HCT116 (cell line): ENCODE results near the gene CDH2. TPM values are rescaled to one million over a fixed set of nuclear protein-coding genes. Genes with fewer than 3 reads are reported as not detected.
A peak's percentile ranks its signal among the peaks of the same experiment; 100 is the strongest.

Source experiments
- ATAC-seq: fragments of 200-7000 bp; cut with Tn5 transposase; 2 replicates; pipeline ENCODE4 v1.9.1; 2020; ENCODE audit warnings: mild to moderate bottlenecking, moderate library complexity
- BruUV-seq: library from RNA; stranded (reverse); fragments of 400-500 nt; replicated peaks from 2 replicates; lab custom pipeline; 2021; lab: Mats Ljungman, UMichigan
- CTCF ChIA-PET: fragments of 300-600 bp; sonication (Branson Sonifier 250); formaldehyde crosslinking; loops from one replicate; lab custom pipeline; 2021; ENCODE audit warnings: antibody characterized with exemption; lab: Charles Lee
- POLR2A ChIA-PET: fragments of 300-600, 350-600 bp; sonication (Branson Sonifier 250); formaldehyde crosslinking; loops from one replicate; lab custom pipeline; 2021; ENCODE audit warnings: antibody characterized with exemption; lab: Charles Lee
- RAD21 ChIA-PET, 2 experiments: fragments of 300-600 bp; sonication (Branson Sonifier 250); formaldehyde crosslinking; loops; one replicate each; lab custom pipeline; 2023; ENCODE audit warnings: low total read pairs in 2 of 2; ENCODE audit not compliant: uncharacterized antibody in 2 of 2, unreplicated experiment in 2 of 2, low non-redundant PET in 1 of 2; lab: Charles Lee
- DNase-seq: peaks from one replicate; pipeline ENCODE4 v3.0.0-alpha.2; 2010; ENCODE audit warnings: low read depth, low spot score
- H2AFZ ChIP-seq: fragments of 200-600 bp; shearing (Covaris generic), sonication (generic); 2 replicates; pipeline ENCODE4 v1.6.1; 2017; ENCODE audit warnings: low read depth, mixed run types, mixed read lengths, antibody characterized with exemption, low read length; ENCODE audit not compliant: poor library complexity, severe bottlenecking
- H3K27ac ChIP-seq: 2 replicates; pipeline ENCODE4 v1.5.1; 2012; ENCODE audit warnings: low read depth, low read length
- H3K27me3 ChIP-seq: fragments of 200-600 bp; sonication (generic); 2 replicates; pipeline ENCODE4 v1.6.1; 2016; ENCODE audit warnings: mixed run types, low read length, mixed read lengths; ENCODE audit not compliant: insufficient read depth
- H3K36me3 ChIP-seq, 2 experiments: fragments of 200-500 bp in 1 of 2; fragments of 200-600 bp in 1 of 2; sonication (Bioruptor generic) in 1 of 2; sonication (generic) in 1 of 2; 2 replicates each; pipeline versions ENCODE4 v1.5.1 to v1.6.1; 2014 to 2016; ENCODE audit warnings: low read length in 2 of 2, inconsistent platforms in 1 of 2, mixed read lengths in 1 of 2, mixed run types in 1 of 2; ENCODE audit not compliant: insufficient read depth in 2 of 2, control insufficient read depth in 1 of 2
- H3K4me1 ChIP-seq, 2 experiments: fragments of 200-600 bp in 1 of 2; sonication (generic) in 1 of 2; 2 replicates each; pipeline versions ENCODE4 v1.5.1 to v1.6.1; 2012 to 2017; ENCODE audit warnings: low read length in 2 of 2, inconsistent platforms in 1 of 2, mild to moderate bottlenecking in 1 of 2, mixed read lengths in 1 of 2, mixed run types in 1 of 2, moderate library complexity in 1 of 2; ENCODE audit not compliant: insufficient read depth in 2 of 2, control insufficient read depth in 1 of 2
- H3K4me2 ChIP-seq: fragments of 200-600 bp; sonication (generic); 2 replicates; pipeline ENCODE4 v1.6.1; 2017; ENCODE audit warnings: mixed run types, low read length, mixed read lengths
- H3K4me3 ChIP-seq, 2 experiments: fragments of 200-600 bp in 1 of 2; sonication (generic) in 1 of 2; replicated peaks in 1 of 2; 2 replicates each; pipeline ENCODE4 v1.5.1; 2011 to 2016; ENCODE audit warnings: low read length in 2 of 2, control low read depth in 1 of 2, low read depth in 1 of 2, mild to moderate bottlenecking in 1 of 2, mixed read lengths in 1 of 2, mixed run types in 1 of 2
- H3K79me2 ChIP-seq: fragments of 200-600 bp; sonication (generic); 2 replicates; pipeline ENCODE4 v1.6.1; 2017; ENCODE audit warnings: mild to moderate bottlenecking, mixed run types, low read length, moderate library complexity, mixed read lengths; ENCODE audit not compliant: insufficient read depth
- H3K9ac ChIP-seq: fragments of 200-600 bp; sonication (generic); 2 replicates; pipeline ENCODE4 v1.6.1; 2016; ENCODE audit warnings: low read length, mixed read lengths
- H3K9me2 ChIP-seq: fragments of 200-600 bp; sonication (generic), shearing (Covaris generic); 2 replicates; pipeline ENCODE4 v1.6.1; 2017; ENCODE audit warnings: mixed run types, mild to moderate bottlenecking, moderate library complexity; ENCODE audit not compliant: insufficient read depth
- H3K9me3 ChIP-seq, 2 experiments: fragments of 200-500 bp in 1 of 2; fragments of 200-600 bp in 1 of 2; sonication (Bioruptor generic) in 1 of 2; sonication (generic) in 1 of 2; 2 replicates each; pipeline ENCODE4 v1.6.1; 2014 to 2017; ENCODE audit warnings: low read length in 2 of 2, mixed read lengths in 2 of 2, inconsistent platforms in 1 of 2, low read depth in 1 of 2, mild to moderate bottlenecking in 1 of 2, mixed run types in 1 of 2, moderate library complexity in 1 of 2; ENCODE audit not compliant: control insufficient read depth in 1 of 2, insufficient read depth in 1 of 2
- H4K20me1 ChIP-seq: fragments of 200-600 bp; sonication (generic), shearing (Covaris generic); 2 replicates; pipeline ENCODE4 v1.6.1; 2017; ENCODE audit warnings: mixed run types, mild to moderate bottlenecking, moderate library complexity; ENCODE audit not compliant: insufficient read depth
- EGR1 ChIP-seq: IDR thresholded peaks from 2 replicates; pipeline ENCODE4 v1.6.1; 2012; ENCODE audit warnings: low read depth
- EZH2phosphoT487 ChIP-seq: fragments of 200-600 bp; IDR thresholded peaks from 2 replicates; pipeline ENCODE4 v1.6.1; 2018; ENCODE audit warnings: antibody characterized with exemption, borderline replicate concordance
- JUND ChIP-seq: IDR thresholded peaks from 2 replicates; pipeline ENCODE4 v1.6.1; 2012
- RAD21 ChIP-seq: IDR thresholded peaks from 2 replicates; pipeline ENCODE4 v1.6.1; 2012; ENCODE audit warnings: low read depth, mild to moderate bottlenecking
- SIN3A ChIP-seq: IDR thresholded peaks from 2 replicates; pipeline ENCODE4 v1.6.1; 2012; ENCODE audit warnings: low read depth
- SP1 ChIP-seq: IDR thresholded peaks from 2 replicates; pipeline ENCODE4 v1.6.1; 2012; ENCODE audit warnings: low read depth
- SRF ChIP-seq: IDR thresholded peaks from 2 replicates; pipeline ENCODE4 v1.6.1; 2012; ENCODE audit warnings: low read depth
- TCF7L2 ChIP-seq: IDR thresholded peaks from 2 replicates; pipeline ENCODE4 v1.7.0; 2011; ENCODE audit warnings: borderline replicate concordance, inconsistent platforms; ENCODE audit not compliant: insufficient read depth, insufficient read length; ENCODE audit errors: extremely low read depth
- ZFX ChIP-seq: fragments of 450-650 bp; IDR thresholded peaks from 2 replicates; pipeline ENCODE4 v1.6.1; 2017
- ZNF274 ChIP-seq: fragments of 200-500 bp; sonication (Bioruptor generic); IDR thresholded peaks from 2 replicates; pipeline ENCODE4 v1.6.1; 2014; ENCODE audit warnings: mild to moderate bottlenecking, low read depth, low read length, inconsistent platforms
- intact Hi-C: fragments of 100-400 bp; cut with micrococcal nuclease; formaldehyde crosslinking; loops from 2 replicates; pipeline ENCODE4 v1.10.0; 2022
- total RNA-seq: library from RNA; stranded (reverse); gene quantifications from one replicate; pipeline ENCODE4 v1.2.1, GENCODE V29; 2021; ENCODE audit not compliant: unreplicated experiment
- TF ChIP-seq, protein P1 (sequence below): IDR thresholded peaks from 2 replicates; pipeline ENCODE4 v1.6.1; 2012
- TF ChIP-seq, protein P2 (sequence below): IDR thresholded peaks from 2 replicates; pipeline ENCODE4 v1.6.1; 2012; ENCODE audit warnings: low read depth
- TF ChIP-seq, protein P3 (sequence below): IDR thresholded peaks from 2 replicates; pipeline ENCODE4 v1.6.1; 2012

CDH2 gene
- total RNA-seq, 1 experiment from 2014 or later: 0.15 TPM

DNA sequence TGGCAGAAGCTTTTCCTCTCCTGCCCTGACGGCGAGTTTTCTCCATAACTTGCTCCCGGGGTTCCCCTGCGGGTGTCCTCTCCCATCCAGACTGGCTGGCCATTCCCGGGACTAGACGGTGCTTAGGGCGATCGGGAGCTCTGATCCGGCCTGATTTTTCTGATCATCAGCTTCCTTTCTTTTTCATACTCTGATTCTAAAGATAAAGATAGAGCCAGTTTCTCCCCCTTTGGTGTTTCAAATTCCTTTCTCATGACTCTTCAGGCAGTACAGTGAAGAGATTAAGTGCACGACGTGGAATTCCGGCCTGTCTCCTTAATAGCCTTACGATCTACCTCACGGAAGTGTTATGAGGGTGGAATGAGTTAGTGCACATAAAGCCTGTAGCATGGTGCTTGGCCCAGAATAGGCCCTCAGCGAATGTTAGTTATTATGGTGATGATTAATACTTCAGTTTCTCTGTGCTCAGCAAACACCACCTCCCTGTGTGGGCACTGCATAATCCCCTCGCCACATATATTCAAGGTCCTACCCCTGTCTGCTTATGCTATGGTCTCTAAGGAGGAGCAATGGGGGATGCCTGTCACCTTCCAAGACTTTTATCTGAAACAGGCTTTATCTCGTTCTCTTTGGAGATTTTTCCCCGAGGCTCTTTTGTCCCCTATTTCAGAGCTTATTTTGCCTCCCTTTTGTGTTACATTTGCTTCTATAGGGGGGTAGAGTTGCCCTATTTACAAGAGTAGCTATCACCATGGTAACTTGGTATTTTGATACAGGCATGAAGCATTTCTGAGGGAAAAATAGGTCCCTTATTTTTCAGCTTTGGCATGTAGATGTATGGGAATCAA, 254.8 kb downstream of the CDH2 start:
- ATAC-seq: peak; percentile 86
- H3K27ac ChIP-seq: peak overlapping the region; percentile 31
- H3K9me3 ChIP-seq: no peaks in the 10 kb centered on the region; a peak in 1 of 4 replicates
- peaks cover 4 to 23% of the 10 kb centered on the region in 2 experiments; a peak in 3 of 4 replicates for H3K4me1 ChIP-seq
- H3K4me2 ChIP-seq: peak overlapping the region; percentile 69
- CTCF ChIA-PET: no interaction called here
- H3K9me2 ChIP-seq: no peaks in the 10 kb centered on the region
- no peak for TF ChIP-seq TCF7L2
- TF ChIP-seq SRF: no peak
- TF ChIP-seq JUND: no peak
- TF ChIP-seq, protein P1, sequence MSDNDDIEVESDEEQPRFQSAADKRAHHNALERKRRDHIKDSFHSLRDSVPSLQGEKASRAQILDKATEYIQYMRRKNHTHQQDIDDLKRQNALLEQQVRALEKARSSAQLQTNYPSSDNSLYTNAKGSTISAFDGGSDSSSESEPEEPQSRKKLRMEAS: no peak
- TF ChIP-seq ZNF274: no peak
- peak overlapping the region; percentile 29 to 46 for H3K4me3 ChIP-seq
- RAD21 ChIA-PET: no interaction called here
- no peaks in the 10 kb centered on the region for H3K79me2 ChIP-seq
- H3K9ac ChIP-seq: peak overlapping the region; percentile 25; the same call in 1 of the 2 replicates
- DNase-seq: peak; percentile 32
- intact Hi-C loops: no loop called here
- no peaks in the 10 kb centered on the region for H3K27me3 ChIP-seq
- no peaks in the 10 kb centered on the region for H4K20me1 ChIP-seq
- H3K36me3 ChIP-seq: no peaks in the 10 kb centered on the region
- POLR2A ChIA-PET: no interaction called here
- peak overlapping the region; percentile 62 for H2AFZ ChIP-seq
- BruUV-seq: no TSS peak

DNA sequence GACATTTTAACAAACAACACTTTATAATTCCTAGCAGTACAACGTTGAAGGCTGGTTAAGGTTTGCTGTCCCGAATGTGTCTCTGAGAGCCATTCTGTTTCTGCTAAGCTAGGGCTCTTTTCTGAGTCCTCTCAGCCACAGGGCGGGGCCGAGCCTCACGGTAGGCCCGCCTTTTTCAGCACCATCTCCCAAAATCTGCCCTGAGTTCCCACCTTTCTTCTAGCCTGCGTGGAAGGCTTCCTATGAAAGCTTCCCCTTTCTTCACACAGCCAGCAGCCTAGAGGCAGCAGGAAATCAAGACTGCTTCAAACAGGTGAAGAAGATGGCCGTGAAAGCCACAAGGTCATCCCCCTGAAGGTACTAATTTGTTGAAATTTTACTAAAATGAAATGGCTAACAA, 255.5 kb downstream of the CDH2 start:
- H3K9me3 ChIP-seq: no peaks in the 10 kb centered on the region; a peak in 1 of 4 replicates
- H3K36me3 ChIP-seq: no peaks in the 10 kb centered on the region
- intact Hi-C loops: no loop called here
- ATAC-seq: peak; percentile 78
- no peak for DNase-seq
- H3K27me3 ChIP-seq: no peaks in the 10 kb centered on the region
- H3K79me2 ChIP-seq: no peaks in the 10 kb centered on the region
- ChIA-PET CTCF (no interaction called here), RAD21 (no interaction called here), POLR2A (no interaction called here)
- H4K20me1 ChIP-seq: no peaks in the 10 kb centered on the region
- peak overlapping the region; percentile 25; the same call in 1 of the 2 replicates for H3K9ac ChIP-seq
- no TSS peak for BruUV-seq
- peak overlapping the region; percentile 31 for H3K27ac ChIP-seq
- no peaks in the 10 kb centered on the region for H3K9me2 ChIP-seq
- peak overlapping the region; percentile 69 for H3K4me2 ChIP-seq
- peaks cover 4 to 23% of the 10 kb centered on the region in 2 experiments; a peak in 3 of 4 replicates for H3K4me1 ChIP-seq
- TF ChIP-seq, protein P1: no peak
- TF ChIP-seq, protein P2, sequence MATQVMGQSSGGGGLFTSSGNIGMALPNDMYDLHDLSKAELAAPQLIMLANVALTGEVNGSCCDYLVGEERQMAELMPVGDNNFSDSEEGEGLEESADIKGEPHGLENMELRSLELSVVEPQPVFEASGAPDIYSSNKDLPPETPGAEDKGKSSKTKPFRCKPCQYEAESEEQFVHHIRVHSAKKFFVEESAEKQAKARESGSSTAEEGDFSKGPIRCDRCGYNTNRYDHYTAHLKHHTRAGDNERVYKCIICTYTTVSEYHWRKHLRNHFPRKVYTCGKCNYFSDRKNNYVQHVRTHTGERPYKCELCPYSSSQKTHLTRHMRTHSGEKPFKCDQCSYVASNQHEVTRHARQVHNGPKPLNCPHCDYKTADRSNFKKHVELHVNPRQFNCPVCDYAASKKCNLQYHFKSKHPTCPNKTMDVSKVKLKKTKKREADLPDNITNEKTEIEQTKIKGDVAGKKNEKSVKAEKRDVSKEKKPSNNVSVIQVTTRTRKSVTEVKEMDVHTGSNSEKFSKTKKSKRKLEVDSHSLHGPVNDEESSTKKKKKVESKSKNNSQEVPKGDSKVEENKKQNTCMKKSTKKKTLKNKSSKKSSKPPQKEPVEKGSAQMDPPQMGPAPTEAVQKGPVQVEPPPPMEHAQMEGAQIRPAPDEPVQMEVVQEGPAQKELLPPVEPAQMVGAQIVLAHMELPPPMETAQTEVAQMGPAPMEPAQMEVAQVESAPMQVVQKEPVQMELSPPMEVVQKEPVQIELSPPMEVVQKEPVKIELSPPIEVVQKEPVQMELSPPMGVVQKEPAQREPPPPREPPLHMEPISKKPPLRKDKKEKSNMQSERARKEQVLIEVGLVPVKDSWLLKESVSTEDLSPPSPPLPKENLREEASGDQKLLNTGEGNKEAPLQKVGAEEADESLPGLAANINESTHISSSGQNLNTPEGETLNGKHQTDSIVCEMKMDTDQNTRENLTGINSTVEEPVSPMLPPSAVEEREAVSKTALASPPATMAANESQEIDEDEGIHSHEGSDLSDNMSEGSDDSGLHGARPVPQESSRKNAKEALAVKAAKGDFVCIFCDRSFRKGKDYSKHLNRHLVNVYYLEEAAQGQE: no peak
- TF ChIP-seq ZFX (no peak), RAD21 (no peak), SIN3A (no peak), EZH2phosphoT487 (no peak), ZNF274 (no peak), EGR1 (no peak), SP1 (no peak), TCF7L2 (no peak)
- TF ChIP-seq, protein P3, sequence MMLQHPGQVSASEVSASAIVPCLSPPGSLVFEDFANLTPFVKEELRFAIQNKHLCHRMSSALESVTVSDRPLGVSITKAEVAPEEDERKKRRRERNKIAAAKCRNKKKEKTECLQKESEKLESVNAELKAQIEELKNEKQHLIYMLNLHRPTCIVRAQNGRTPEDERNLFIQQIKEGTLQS: no peak
- H3K4me3 ChIP-seq: peak overlapping the region; percentile 29 to 46
- peak overlapping the region; percentile 62 for H2AFZ ChIP-seq
